Natural killer cell treated with Interleukin-12 subunit alpha and Interleukin-12 subunit beta and Interleukin-15 and Interleukin-18, amount 100 ng/mL, for 72 hours (primary cell): ENCODE results near the gene GRAMD2B. TPM values are rescaled to one million over a fixed set of nuclear protein-coding genes. Genes with fewer than 3 reads are reported as not detected.
"Not testable (repeated sequence)": the region's sequence is repeated elsewhere in the genome, so short reads cannot be mapped to it uniquely, and the experiment has no call there.

Experiments
- ATAC-seq, 2 donors: fragments of 150-1000 bp; cut with Tn5 transposase in 1 of 2; sonication (Bioruptor Pico), chemical (Tn5 transposase) in 1 of 2; 2 replicates each; pipeline ENCODE4 v1.10.0; 2021
- DNase-seq: peaks from one replicate; pipeline ENCODE4 v3.0.0; 2022; ENCODE audit warnings: low spot score
- H3K27ac Mint-ChIP-seq, 2 donors: 1 replicate in 1 of 2; 2 replicates in 1 of 2; pipeline ENCODE4 v1.8.0; 2022; ENCODE audit warnings: mixed read lengths in 2 of 2, mild to moderate bottlenecking in 1 of 2, moderate library complexity in 1 of 2
- H3K27me3 Mint-ChIP-seq, 2 donors: 1 replicate in 1 of 2; 2 replicates in 1 of 2; pipeline ENCODE4 v1.8.0; 2022; ENCODE audit warnings: mixed read lengths in 2 of 2
- H3K36me3 Mint-ChIP-seq: one replicate; pipeline ENCODE4 v1.8.0; 2022; ENCODE audit warnings: mixed read lengths
- H3K4me1 Mint-ChIP-seq, 2 donors: 1 replicate in 1 of 2; 2 replicates in 1 of 2; pipeline ENCODE4 v1.8.0; 2022; ENCODE audit warnings: low read depth in 2 of 2, mixed read lengths in 2 of 2, mild to moderate bottlenecking in 1 of 2
- H3K4me3 Mint-ChIP-seq: one replicate; pipeline ENCODE4 v1.8.0; 2022; ENCODE audit warnings: mixed read lengths
- H3K9me3 Mint-ChIP-seq: 2 replicates; pipeline ENCODE4 v1.8.0; 2022; ENCODE audit warnings: mixed read lengths
- total RNA-seq, 2 donors: library from RNA; stranded (reverse); gene quantifications; one replicate each; pipeline ENCODE4 v1.2.3, GENCODE V29; 2022

GRAMD2B gene
- total RNA-seq, 2 donors from 2014 or later, result 8.2 to 10.6 TPM

GRCh38 chr5:126419102-126419501, 4.1 kb upstream of the GRAMD2B start:
- DNase-seq, result peak; percentile 61
- peak; percentile 17 to 43 for ATAC-seq
- H3K27ac Mint-ChIP-seq, result peak overlapping the region; percentile 10 to 40
- peaks cover 20 to 32% of the 10 kb centered on the region in 2 donors for H3K4me1 Mint-ChIP-seq
- no peak overlapping the region for H3K4me3 Mint-ChIP-seq
- H3K36me3 Mint-ChIP-seq, result no peaks in the 10 kb centered on the region
- peaks cover 0 to 6% of the 10 kb centered on the region in 2 donors for H3K27me3 Mint-ChIP-seq
- H3K9me3 Mint-ChIP-seq, result no peaks in the 10 kb centered on the region

- Mint-ChIP-seq H3K4me3 (no peak overlapping the region), H3K27ac (no peak overlapping the region), H3K4me1 (peaks cover 28 to 34% of the 10 kb centered on the region in 2 donors), H3K9me3 (no peaks in the 10 kb centered on the region), H3K27me3 (no peaks in the 10 kb centered on the region), H3K36me3 (no peaks in the 10 kb centered on the region)
- ATAC-seq (no peak), DNase-seq (no peak)
These were observed 5.2 kb downstream of the GRAMD2B start for GRCh38 chr5:126428421-126428820.

DNA sequence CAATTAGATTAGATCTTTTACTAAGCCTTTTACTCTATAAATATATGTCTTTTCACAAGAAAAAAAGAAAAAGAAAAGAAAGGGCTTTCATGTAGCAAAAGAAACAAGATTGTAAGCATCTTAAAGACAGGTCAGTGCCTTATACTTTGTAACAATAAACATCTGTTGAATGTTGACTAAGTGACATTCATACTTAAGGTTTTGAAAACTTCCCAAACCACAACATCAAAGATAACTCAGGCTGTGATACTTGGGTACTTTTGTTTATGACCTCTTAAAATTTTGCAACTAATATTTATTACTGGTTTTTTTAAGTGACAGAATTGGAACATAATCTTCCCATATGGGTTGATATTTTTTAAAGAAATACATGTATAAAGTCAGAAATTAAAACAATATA, 7.4 kb downstream of the GRAMD2B start:
- Mint-ChIP-seq H3K4me1 (peaks cover 9 to 24% of the 10 kb centered on the region in 2 donors), H3K4me3 (no peak overlapping the region), H3K9me3 (no peaks in the 10 kb centered on the region), H3K27ac (no peak overlapping the region), H3K27me3 (no peaks in the 10 kb centered on the region), H3K36me3 (no peaks in the 10 kb centered on the region)
- DNase-seq, result no peak
- no peak for ATAC-seq

DNA sequence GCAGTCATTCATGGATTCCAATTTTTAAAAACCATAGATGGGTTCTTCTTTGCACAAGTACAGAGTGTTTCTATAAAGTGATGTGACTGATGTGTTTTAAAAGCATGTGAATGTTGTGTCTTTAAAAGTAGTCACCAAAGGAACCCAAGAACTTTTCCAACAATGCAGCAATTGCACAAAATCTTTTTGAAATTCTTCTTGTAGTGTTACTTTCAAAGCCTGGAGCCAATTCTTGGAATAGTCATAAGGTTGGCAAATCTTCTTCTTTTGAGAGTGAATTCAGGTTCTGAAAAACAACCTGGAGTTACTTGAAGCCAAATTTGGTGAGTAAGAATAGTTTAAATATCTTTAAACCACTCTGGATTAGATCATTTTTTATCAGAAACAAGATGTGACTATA, 10.5 kb downstream of the GRAMD2B start:
- H3K36me3 Mint-ChIP-seq, result peaks cover 10% of the 10 kb centered on the region
- no peak overlapping the region for H3K27ac Mint-ChIP-seq
- H3K9me3 Mint-ChIP-seq, result no peaks in the 10 kb centered on the region
- DNase-seq (no peak), ATAC-seq (no peak)
- no peaks in the 10 kb centered on the region for H3K27me3 Mint-ChIP-seq
- H3K4me3 Mint-ChIP-seq, result no peak overlapping the region
- peaks cover 20 to 30% of the 10 kb centered on the region in 2 donors for H3K4me1 Mint-ChIP-seq

DNA sequence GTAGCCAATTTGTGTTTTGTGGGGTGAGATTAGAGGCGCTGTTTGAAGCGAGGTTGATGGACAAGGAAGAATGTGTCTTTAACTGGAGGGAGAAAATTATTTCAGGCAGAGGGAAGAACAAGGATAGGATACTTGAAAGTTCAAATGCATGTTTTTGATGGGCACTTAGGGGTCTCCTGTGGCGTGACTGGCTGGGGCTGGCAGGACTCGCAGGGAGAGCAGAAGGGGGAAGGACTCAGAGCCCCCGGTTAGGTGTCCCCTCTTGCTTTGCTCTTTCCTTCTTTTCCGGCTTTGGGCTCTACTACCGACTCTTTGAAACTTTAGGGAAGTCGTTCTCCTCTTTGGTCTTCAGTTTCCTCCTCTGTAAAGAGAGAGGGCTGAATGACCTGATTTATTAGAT, 12.1 kb downstream of the GRAMD2B start:
- no peaks in the 10 kb centered on the region for H3K9me3 Mint-ChIP-seq
- no peak overlapping the region for H3K4me3 Mint-ChIP-seq

GRCh38 chr5:126435714-126436113, 12.5 kb downstream of the GRAMD2B start:
- no peak for DNase-seq
- Mint-ChIP-seq H3K36me3 (peaks cover 11% of the 10 kb centered on the region), H3K4me1 (peaks cover 22 to 29% of the 10 kb centered on the region in 2 donors), H3K9me3 (no peaks in the 10 kb centered on the region), H3K4me3 (no peak overlapping the region), H3K27me3 (no peaks in the 10 kb centered on the region), H3K27ac (no peak overlapping the region)
- no peak for ATAC-seq

More for the DNA sequence above, 12.1 kb downstream of the GRAMD2B start:
- DNase-seq, result no peak
- no peak overlapping the region for H3K27ac Mint-ChIP-seq
- peaks cover 11% of the 10 kb centered on the region for H3K36me3 Mint-ChIP-seq
- H3K4me1 Mint-ChIP-seq, result peaks cover 22 to 31% of the 10 kb centered on the region in 2 donors
- no peaks in the 10 kb centered on the region for H3K27me3 Mint-ChIP-seq
- ATAC-seq, result no peak

- DNase-seq, result no peak
- Mint-ChIP-seq H3K27me3 (no peaks in the 10 kb centered on the region), H3K27ac (peak overlapping the region; percentile 32 to 64), H3K36me3 (peaks cover 11% of the 10 kb centered on the region), H3K9me3 (no peaks in the 10 kb centered on the region), H3K4me3 (peak overlapping the region; percentile 54), H3K4me1 (peaks cover 22 to 27% of the 10 kb centered on the region in 2 donors)
- peak in 1 of 2 donors; percentile 28 for ATAC-seq
These were observed 14.5 kb downstream of the GRAMD2B start for GRCh38 chr5:126437721-126438120.

GRCh38 chr5:126438267-126438666, 15.1 kb downstream of the GRAMD2B start:
- H3K36me3 Mint-ChIP-seq, result peaks cover 11% of the 10 kb centered on the region
- DNase-seq, result no peak
- peaks cover 23 to 25% of the 10 kb centered on the region in 2 donors for H3K4me1 Mint-ChIP-seq
- peak; percentile 87 to 96 for ATAC-seq
- H3K9me3 Mint-ChIP-seq, result no peaks in the 10 kb centered on the region
- H3K27me3 Mint-ChIP-seq, result no peaks in the 10 kb centered on the region
- peak overlapping the region; percentile 54 for H3K4me3 Mint-ChIP-seq
- H3K27ac Mint-ChIP-seq, result peak overlapping the region; percentile 32 to 64

- Mint-ChIP-seq H3K36me3 (peaks cover 11% of the 10 kb centered on the region), H3K4me1 (peaks cover 27 to 28% of the 10 kb centered on the region in 2 donors), H3K4me3 (peak overlapping the region; percentile 54), H3K27me3 (no peaks in the 10 kb centered on the region), H3K9me3 (no peaks in the 10 kb centered on the region), H3K27ac (peak overlapping the region; percentile 32 to 64)
- DNase-seq (no peak), ATAC-seq (no peak)
These were observed 15.7 kb downstream of the GRAMD2B start for GRCh38 chr5:126438868-126439267.

- not testable (repeated sequence) for H3K27ac Mint-ChIP-seq
- peaks cover 11% of the 10 kb centered on the region for H3K36me3 Mint-ChIP-seq
These were observed 16.5 kb downstream of the GRAMD2B start for GRCh38 chr5:126439724-126440123.

GRCh38 chr5:126441230-126441629, 18.0 kb downstream of the GRAMD2B start:
- Mint-ChIP-seq H3K4me1 (peaks cover 34 to 49% of the 10 kb centered on the region in 2 donors), H3K27me3 (no peaks in the 10 kb centered on the region), H3K9me3 (no peaks in the 10 kb centered on the region), H3K27ac (no peak overlapping the region), H3K36me3 (peaks cover 11% of the 10 kb centered on the region), H3K4me3 (no peak overlapping the region)
- DNase-seq, result no peak
- ATAC-seq, result no peak

More at GRCh38 chr5:126439724-126440123, 16.5 kb downstream of the GRAMD2B start:
- not testable (repeated sequence) for H3K9me3 Mint-ChIP-seq, H3K4me3 Mint-ChIP-seq, H3K27me3 Mint-ChIP-seq, ATAC-seq, DNase-seq
- peaks cover 32 to 34% of the 10 kb centered on the region in 2 donors for H3K4me1 Mint-ChIP-seq

GRCh38 chr5:126443374-126443851, 20.2 kb downstream of the GRAMD2B start:
- peak overlapping the region; percentile 40 for H3K4me3 Mint-ChIP-seq
- ATAC-seq (peak; percentile 40 to 66), DNase-seq (no peak)
- no peaks in the 10 kb centered on the region for H3K27me3 Mint-ChIP-seq
- H3K36me3 Mint-ChIP-seq, result peaks cover 4% of the 10 kb centered on the region
- peak overlapping the region; percentile 21 to 69 for H3K27ac Mint-ChIP-seq
- H3K4me1 Mint-ChIP-seq, result peaks cover 21 to 44% of the 10 kb centered on the region in 2 donors
- no peaks in the 10 kb centered on the region for H3K9me3 Mint-ChIP-seq

GRCh38 chr5:126444137-126444536, 20.9 kb downstream of the GRAMD2B start:
- no peaks in the 10 kb centered on the region for H3K36me3 Mint-ChIP-seq
- H3K27me3 Mint-ChIP-seq, result no peaks in the 10 kb centered on the region

DNA sequence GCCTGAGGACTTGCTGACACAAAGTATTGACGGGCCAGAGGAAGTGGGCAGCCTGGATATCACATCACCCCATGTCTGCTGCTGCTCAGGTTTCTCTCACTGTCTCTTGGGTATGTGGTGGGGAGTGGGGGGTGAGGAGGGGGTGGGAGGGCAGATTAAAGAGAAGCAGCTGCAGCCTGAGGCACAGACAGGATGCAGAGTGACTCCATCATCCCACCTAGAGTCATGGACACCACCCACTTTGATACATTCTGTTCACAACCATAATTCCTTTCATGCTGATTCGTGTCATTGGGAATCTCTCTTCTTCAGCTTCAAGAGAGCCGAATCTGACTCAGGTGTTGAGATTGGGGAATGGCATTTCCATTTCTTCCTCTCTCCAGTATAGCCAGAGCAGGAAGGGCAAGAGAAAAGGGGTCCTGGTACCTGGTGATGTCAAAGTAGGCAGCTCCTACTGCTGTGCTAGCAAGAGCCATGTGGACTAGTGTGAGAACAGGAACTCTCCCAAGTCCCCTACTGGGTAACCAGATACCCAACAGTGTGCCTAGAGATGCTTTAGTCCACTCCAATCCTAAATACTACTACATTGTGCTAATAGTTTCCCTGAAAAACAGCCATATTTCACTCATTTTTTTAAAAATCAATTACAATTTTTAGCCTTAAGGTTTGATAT, 22.4 kb downstream of the GRAMD2B start:
- H3K4me3 Mint-ChIP-seq, result peak overlapping the region; percentile 0
- no peaks in the 10 kb centered on the region for H3K27me3 Mint-ChIP-seq
- H3K9me3 Mint-ChIP-seq, result no peaks in the 10 kb centered on the region
- peak overlapping the region; percentile 49 to 76 for H3K27ac Mint-ChIP-seq
- peaks cover 32 to 57% of the 10 kb centered on the region in 2 donors for H3K4me1 Mint-ChIP-seq
- H3K36me3 Mint-ChIP-seq, result no peaks in the 10 kb centered on the region
- ATAC-seq (no peak), DNase-seq (no peak)

More at GRCh38 chr5:126444137-126444536, 20.9 kb downstream of the GRAMD2B start:
- H3K4me1 Mint-ChIP-seq, result peaks cover 19 to 44% of the 10 kb centered on the region in 2 donors
- H3K9me3 Mint-ChIP-seq, result no peaks in the 10 kb centered on the region
- H3K4me3 Mint-ChIP-seq, result no peak overlapping the region
- H3K27ac Mint-ChIP-seq, result no peak overlapping the region
- ATAC-seq (no peak), DNase-seq (no peak)
